Activated CD4-positive, alpha-beta T cell treated with anti-CD3 and anti-CD28 coated beads for 1 hour (primary cell): Measurements from ENCODE around the gene IKZF1.
A peak's percentile ranks its signal among the peaks of the same experiment; 100 is the strongest.

ENCODE experiments used
- DNase-seq: peaks from one replicate; pipeline ENCODE4 v3.0.0-alpha.2; 2020

The IKZF1 gene

DNA sequence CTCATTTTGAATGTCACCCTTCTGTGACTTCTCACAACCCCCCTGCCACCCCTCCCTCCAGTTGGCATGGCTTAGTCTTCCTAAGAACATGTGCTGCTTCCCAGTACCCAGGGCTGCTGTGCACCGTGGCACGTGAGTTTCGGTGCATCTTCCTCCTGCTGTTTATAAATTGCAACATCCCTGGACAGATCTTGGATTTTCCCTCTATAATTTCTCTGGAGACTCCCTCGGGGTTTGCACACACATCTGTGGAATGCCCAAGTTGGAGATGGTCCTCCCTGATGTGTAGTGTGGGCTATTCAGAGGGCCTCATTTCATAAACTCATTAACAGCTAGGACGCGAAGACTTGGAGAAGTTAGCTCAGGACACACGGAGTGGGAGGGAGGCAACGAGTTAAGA lies 52.9 kb downstream of the IKZF1 start:
- no peak for DNase-seq

DNA sequence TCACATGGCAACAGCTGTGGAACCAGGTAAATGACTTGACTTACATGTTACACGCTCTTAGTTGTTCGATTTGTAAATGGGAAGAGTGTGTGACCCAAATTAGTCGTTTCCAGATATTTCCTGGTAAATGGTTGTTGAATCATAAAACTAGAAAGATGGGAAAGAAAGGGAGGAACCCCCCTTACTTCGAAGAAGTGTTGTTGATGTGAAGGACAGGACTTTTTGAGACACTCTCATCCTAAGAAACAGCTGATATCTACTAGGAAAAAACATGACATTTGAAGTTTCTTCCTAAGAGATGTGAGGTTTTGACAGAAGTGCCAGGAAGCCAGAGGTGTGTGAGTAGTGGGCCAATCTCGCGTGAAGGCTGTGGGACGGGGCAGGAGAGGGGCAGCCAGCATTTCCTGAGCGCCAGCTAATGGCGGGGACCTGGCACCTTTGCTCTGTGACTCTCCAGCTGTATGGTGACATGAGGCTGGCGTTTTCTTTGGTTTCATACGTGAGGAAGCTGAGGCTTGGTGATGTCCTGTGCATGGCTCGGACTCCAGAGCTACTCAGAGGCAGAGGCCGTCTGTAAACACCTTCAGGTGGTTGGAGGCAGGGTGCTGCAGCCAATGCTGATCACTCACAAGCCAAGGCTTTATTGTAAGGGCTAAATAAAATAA lies 53.7 kb downstream of the IKZF1 start:
- DNase-seq: no peak

DNA sequence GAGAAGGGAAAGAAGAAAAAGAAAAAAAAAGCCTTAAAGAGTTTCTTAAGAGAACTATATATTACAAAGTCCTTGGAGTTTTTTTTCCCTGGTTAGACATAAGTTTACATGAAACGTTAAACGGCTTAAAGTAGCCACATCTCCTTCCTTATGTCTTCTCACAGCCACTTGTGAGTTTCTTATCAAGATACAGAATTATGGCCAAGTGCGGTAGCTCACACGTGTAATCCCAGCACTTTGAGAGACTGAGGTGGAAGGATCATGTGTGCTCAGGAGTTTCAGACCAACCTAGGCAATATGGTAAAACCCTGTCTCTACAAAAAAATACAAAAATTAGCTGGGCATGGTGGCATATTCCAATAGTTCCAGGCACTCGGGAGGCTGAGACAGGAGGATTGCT lies 54.3 kb downstream of the IKZF1 start:
- no peak for DNase-seq

DNA sequence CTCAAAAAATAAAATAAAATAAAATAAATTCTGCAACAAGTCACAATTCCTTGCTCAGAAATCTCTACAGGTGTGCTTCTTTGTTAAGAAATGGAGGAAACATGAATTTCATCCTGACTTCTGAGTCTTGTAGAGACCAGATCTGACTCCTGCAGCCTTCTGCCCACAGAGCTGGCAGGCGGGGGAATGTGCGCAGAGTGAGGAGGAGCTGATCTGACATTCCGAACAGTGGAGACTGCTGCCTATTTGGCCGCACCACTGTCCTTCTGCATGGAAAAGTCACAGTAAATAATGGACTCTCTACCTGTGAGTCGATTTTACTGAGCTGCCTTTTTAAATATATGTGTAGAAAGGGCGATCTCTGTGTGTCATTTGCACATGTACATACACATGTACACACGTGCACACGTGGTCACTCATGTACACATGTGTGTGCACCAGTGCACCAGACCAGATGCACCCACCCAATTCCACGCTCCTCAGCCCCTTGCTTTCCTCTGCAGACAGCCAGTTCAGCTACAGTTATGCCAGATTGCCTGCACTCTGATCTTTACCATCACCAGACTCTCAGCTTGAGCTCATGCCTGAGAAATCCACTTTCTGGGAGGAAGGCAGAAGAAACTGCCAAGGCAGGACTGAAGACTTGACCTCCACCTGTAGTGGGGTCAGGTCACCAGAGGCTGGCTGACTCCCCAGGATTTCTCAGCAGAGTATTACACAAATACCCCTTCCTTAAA lies 54.9 kb downstream of the IKZF1 start:
- no peak for DNase-seq

DNA sequence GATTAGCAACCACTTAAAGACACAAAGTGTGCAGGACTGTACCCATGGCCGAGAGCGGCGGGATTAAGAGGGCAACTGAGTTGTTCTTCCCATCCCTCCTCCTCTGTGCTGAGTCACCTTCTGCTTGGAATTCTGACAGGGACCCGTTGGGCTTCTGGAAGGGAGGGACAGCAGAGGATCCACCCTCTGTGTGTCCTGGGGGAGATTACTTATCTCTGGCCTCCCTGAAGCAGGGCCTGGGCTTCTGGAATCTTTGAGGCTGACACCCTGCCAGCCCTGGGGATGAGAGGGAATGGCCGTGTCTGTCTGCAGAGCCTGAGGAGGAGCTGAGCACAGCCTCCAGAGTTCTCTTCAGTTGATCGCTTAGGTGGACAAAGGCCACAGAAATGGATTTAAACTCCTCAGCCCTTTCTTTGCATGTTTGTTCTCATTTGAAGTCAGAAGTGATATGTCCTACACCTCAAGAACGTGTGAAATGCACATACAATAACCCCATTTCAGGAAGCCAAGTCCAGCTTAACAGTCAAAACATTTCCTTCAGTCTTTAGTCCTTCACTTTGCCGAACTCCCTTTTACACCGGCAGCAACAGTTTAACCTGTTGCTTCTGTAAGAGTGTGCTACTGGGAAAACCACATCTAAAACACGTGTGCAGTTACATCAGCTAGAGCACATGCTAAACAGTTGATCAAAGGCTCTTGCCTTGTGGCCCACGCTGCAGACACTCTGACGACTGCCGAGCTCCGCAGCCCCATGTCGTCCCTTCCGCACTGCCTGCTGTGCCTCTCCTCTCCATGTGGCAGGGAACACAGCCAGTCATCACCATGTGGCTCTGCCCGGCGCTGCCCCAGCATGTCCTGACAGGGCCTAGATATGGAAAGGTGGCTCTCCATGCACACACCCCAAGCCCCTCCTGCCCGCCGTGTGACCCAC lies 55.7 kb downstream of the IKZF1 start:
- DNase-seq: peak; percentile 70

DNA sequence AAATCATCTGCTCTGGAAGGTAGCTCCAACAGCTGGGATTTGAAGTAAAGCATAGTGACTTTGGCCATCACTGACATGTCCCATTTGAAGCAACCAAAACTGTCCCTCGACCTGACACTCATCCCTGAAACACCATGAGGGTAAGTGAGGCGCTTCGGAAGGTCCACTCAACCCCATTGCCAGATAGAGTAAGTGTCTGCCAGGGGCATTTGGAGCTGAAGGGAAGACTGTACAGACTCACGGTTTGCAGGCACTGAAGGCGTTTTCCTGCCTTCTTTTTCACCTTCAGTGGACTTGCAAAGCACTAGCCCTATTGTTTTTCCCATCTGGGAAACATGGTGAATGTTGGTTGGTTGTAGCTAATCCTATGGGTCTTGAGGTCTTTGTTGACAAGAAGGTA lies 57.6 kb downstream of the IKZF1 start:
- DNase-seq: no peak

DNA sequence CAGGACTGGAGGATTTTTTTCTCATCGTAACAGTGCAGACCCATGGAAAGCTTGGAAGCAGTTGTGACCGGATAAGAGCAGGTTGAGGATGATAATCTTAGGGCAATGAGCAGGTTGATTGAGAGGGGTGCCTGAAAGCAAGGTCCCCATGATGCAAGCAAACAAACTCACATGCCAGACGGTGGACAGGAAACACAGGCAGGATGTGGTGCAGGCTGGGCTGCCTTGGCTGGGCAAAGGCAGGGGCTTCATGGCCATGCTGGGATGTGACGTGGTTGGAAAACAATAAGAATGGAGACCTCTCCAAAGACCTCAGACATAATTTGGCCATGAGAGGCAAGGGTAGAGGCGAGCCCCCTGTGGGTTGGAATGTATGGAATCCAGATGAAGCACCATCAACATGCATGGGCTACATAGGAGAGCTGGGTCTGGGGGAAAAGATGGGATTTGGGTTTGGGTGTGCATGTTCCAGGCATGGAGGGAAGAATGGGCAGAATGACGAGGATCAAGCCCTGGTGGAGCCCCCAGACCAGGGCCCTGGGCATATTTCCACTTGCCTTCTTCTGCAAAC lies 58.3 kb downstream of the IKZF1 start:
- DNase-seq: no peak

DNA sequence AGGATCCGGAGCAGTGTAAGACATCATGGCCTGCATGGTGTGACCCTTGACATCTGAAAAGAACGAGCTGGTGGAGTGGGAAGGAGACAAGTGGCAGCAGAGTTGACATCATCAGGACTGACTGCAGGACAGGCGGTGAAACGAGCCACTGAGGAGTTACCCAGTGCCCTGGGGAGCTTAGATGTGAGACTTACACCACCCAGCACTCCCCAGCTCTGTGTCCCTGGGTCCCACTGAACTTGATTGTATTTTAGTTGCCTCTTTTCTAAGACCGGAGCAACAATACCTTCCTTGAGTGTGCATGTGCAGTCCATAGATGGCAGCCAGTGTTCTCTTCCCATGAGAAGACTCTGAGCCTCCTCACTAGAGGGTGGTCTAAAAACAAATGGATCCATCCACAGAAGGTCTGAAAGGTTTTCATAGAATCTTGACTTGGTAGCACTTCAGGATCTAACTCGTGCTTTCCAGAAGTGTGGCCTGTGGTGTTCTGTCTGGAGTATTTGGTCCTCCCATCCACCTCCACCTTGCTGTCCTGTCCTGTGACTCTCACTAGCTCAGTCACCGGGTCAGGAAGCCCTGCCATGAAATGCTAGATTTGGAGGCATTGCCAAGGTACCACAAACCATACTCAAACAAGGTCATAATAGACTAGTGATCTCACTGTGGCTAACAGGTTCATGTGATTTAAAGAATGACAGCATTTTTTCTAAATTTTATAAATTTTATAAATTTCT lies 59.0 kb downstream of the IKZF1 start:
- no peak for DNase-seq

DNA sequence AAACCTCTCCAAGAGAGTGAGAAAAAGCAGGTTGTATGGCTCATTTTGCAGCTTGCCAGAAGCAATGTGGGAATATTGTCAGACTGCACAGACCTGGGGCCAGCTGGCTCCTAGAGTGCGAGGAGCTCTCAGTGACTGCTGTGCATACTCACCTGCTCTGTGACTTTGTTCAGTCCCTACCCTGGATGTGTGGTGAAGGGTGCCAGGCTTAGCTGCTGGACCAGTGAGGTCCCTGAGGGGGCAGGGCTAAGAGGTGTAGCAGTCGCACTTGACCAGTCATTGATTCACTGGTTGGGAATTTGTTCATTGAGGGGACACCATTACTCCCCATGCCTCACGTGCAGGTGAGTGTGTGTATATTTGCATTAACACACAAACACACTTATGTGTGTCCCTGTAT lies 60.1 kb downstream of the IKZF1 start:
- no peak for DNase-seq

DNA sequence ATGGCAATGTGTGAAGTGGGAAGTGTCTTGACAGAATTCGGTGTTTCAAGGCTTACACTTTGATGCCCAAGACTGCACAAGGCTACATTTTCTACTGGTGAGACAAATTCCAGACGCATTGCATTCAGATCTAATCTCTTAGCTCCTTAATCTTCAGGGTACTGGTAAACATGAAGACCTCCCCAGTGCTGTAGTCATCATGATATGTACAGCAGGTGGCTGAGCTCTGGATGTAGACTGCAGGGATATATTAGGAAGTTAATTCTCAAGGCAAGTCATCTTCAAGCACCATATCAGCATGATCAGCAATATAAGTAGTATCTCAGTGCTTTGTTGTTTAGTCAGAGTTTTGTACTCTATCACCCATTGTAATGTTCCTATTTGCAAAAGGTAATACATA lies 61.8 kb downstream of the IKZF1 start:
- no peak for DNase-seq

DNA sequence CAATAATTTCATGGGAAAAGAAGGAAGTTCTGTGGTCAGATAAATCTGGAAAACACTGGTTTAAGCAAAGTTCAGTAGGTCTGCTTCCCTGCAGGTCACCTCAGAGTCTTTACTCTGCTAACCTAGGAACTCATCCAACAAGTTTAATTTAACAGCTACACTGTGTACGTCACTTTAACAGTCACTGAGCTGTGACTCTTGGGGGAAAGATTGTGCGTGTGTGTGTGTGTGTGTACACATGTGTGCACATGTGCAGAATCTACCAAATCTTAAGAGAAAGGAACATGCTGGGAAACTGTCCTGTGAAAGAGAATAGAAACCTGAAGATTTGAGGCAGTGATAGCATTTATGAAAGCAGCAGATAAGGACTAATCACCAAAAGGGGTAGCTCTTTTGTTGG lies 62.6 kb downstream of the IKZF1 start:
- no peak for DNase-seq

DNA sequence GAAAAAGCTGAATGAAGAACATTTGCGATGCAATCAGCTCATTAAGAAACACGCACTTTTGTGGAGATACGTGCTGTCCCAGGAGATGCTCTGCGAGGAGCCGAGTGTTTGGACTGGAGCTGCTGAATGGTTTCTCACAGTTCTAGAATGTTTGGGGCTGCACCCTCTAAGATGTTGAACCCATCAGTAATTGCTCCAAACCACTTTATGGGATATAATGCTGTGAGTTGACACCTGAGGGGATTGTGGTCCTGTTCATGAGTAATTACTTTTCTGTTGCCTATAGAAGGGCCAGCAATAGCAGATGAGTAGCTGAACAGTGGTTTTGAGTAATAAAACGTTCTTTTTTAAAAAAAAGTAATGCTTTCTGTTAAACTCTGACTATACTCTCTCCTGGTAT lies 63.1 kb downstream of the IKZF1 start:
- DNase-seq: no peak

DNA sequence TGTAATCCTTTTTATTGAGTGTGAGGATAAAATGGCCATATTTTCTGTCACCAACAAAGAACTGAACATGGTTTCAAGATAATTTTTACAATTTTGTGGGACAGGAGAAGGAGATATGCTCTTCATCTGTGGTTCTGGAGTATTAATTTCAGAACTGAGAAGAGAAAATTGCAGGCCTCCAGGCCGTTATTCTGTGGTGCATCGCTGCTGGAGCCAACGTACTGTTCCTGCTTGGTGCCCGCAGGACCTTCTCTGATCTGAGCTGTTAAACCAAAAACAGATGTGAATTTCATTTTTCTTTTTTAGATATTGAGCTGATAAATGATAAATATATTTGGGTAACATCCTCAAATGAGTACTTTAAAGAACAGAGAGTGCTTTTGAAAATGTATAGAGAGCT lies 63.9 kb downstream of the IKZF1 start:
- DNase-seq: no peak

DNA sequence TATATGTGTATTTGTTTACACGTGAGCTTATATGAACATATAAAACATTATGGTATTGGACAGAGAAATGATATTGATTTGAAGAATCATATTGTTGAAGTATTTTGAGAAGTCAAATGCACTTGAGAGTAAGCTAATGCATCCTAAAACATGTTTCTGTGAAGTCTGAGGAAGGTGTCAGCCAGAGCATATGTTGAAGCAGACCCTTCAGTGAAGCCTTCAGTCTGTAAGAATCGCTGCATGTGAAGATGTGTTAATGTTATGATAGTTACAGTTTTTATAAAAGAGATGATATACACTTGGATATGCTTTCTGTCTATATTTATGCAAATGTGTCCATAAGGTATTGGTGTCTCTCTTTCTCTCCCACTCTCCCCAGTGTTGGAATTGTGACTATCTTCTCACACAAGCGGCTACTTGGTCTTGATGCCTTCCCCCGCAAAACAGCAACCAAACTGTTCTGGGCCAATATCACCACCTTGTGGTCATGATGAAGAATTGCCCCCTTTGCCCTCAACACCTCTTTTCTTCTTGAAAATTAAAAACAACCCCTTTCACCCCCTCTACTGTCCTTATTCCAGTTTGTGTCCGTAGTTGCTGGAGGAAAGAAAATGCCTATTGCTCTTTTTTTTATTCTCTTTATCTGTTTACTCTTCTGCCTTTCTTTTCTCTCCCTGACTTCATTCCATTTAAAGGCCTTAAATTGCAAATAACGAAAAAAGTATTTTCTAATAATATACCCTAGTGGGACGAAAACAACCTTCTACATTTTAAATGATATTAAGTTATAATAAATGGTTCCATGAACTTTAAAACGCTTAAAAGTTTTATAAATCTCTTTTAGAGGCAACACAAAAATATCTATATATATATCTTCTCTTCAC lies 64.9 kb downstream of the IKZF1 start:
- no peak for DNase-seq

DNA sequence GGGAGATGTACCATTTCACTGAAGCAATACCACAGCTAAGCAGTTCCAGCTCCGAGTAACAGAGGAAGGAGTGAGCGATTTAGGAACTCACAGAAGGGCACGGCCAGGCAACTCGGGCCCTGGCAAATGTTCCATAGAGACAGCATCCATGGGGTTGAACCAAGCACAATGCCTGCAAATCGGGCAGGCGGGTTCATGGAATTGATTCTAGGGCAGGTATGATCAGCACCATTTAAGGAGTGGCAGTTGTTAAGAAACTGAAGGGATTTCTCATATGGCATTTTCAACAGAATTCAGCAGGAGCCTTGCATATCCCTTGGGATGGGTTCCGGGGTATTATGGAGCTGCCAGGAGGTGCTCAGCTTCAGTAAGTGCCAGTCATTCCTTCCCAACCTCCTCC lies 66.4 kb downstream of the IKZF1 start:
- no peak for DNase-seq

DNA sequence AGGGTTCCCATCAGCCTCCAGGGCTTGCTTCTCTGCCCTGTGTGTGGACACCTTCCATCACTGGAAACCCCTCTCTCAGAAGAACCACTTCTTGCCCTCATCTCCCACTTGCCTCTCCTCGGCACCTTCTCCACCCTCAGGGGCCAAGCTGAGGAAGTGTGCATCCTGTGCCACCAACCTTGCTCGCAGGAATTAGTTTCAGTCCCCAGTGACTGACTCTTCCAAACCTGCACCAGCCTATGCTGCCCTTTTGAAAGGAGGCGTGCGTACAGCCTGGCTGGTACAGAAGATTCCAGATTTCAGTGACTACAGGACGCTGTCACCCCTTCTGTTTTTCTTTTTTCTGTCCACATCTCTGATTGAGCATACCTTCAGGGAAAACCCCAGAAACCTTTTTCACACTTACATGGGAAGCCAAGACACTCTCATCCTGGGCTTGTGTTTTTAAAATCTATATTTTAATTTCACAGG lies 67.1 kb downstream of the IKZF1 start:
- no peak for DNase-seq

DNA sequence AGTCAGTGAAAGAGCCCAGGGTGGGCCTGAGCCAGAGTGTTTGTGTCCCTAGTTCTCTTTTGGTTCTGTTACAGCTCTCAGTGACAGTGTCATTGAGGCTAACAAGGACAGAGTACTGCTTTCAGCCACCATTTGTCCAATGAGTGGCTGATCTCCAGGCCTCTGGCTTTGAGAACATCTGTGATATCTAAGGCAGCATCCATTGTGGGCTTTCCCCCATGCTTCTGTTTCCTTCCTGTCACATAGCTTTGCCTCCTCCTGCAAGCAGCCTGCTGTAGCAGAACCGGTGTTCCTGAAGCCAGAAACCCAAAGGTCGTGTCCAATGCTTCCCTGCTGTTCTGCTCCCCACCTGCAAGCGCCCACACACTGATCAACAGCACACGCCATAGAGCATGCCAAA lies 68.4 kb downstream of the IKZF1 start:
- no peak for DNase-seq

DNA sequence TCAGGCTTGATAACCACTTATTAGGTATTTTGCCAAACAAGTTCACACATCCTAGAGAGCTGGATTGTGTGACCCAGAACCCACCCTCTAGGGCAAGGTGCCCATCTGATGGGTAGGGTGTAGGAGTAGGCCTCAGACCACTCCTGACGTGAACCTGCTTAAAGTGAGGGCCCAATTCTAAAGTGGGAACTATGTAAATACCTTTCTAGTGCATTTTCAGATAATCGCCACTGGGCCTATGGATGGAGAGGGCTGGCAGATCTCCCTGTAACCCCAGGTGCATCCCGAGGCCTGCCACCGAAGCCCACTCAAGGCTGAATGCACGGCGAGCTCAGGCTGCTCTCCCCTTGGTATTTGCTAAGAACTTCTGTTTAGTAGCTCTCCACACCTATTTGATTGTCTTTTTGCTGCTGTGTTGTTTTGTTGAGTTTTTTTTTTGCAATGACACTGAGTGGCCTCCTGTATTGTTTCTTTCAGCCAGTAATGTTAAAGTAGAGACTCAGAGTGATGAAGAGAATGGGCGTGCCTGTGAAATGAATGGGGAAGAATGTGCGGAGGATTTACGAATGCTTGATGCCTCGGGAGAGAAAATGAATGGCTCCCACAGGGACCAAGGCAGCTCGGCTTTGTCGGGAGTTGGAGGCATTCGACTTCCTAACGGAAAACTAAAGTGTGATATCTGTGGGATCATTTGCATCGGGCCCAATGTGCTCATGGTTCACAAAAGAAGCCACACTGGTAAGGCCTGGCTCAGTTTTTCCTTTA lies 71.7 kb downstream of the IKZF1 start:
- no peak for DNase-seq

DNA sequence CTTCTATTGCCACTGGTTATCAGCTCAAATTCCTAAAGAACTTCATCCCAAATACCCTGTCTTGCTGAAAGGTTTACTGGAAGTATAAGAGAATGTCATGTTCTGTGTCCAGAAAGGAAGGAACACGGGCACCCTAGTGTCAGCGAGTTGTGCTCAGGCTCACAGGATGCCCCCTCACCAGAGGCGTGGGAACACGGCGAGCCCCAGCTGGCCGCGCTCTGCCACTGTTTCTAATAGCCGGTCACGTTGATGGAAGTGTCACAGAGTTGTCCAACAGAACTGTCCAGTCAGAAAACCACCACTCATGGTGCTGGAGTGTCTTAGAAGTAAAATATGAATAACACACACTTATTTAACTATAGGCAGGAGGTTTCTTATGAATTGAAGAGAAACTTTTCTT lies 72.8 kb downstream of the IKZF1 start:
- DNase-seq: no peak

DNA sequence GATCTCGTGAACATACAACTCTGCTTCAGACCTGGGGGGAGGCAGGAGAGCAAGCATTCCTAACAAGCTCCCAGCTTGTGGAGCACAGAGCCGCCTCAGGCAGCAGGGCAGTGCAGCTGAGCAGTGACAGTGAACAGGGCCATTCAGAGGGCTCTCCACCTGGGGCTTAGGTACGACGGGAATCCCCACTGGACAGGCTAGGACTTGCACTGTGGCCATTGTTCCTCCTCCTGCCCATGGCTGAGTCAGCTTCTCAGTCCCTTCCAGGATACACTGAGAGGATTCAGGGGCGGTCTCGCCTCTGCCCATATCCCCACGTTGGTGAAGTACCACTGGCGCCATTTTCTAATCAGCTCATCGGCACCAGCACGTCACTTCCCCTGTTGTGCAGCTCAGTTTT lies 74.6 kb downstream of the IKZF1 start:
- DNase-seq: no peak

DNA sequence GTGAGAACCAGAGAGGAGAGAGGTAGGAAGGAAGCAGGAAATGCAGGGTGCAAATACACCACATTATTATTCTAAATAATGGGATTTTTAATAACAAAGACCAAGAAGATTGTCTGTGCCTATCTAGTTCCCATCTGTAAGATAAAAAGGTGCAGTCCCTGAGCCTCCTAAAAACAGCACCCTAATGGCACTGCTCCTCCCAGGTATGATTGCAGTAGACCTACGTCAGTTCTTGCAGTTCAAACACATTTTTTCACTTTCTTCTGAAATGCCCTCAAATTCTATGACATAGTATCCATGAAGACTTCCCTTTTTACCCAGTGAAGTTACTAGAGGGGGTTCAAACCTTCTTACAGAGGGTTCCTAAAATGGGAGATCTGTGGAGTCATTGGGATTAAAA lies 75.0 kb downstream of the IKZF1 start:
- DNase-seq: no peak
